GM23338 (cell line): ENCODE data around the gene SHISA4. TPM values are rescaled to one million over a fixed set of nuclear protein-coding genes. Genes with fewer than 3 reads are reported as not detected.

ENCODE experiments used
- ATAC-seq: fragments of 200-7000 bp; cut with Tn5 transposase; 3 replicates; pipeline ENCODE4 v1.9.1; 2020
- DNase-seq: peaks from one replicate; pipeline ENCODE4 v3.0.0-alpha.2; 2015; ENCODE audit warnings: low spot score
- H2AFZ ChIP-seq: fragments of 200-600 bp; sonication (generic); 2 replicates; pipeline ENCODE4 v1.8.0; 2016; ENCODE audit warnings: antibody characterized with exemption, mild to moderate bottlenecking, moderate library complexity
- H3F3A ChIP-seq: fragments of 200-600 bp; sonication (generic); replicated peaks from 2 replicates; pipeline ENCODE4 v1.8.0; 2017; ENCODE audit warnings: antibody characterized with exemption, mixed run types, low read depth
- H3K27ac ChIP-seq: fragments of 200-600 bp; sonication (generic); 2 replicates; pipeline ENCODE4 v1.6.1; 2016; ENCODE audit warnings: low read depth
- H3K27me3 ChIP-seq: fragments of 200-600 bp; sonication (generic); 2 replicates; pipeline ENCODE4 v1.8.0; 2016; ENCODE audit warnings: mild to moderate bottlenecking, mixed run types, moderate library complexity; ENCODE audit not compliant: insufficient read depth
- H3K36me3 ChIP-seq: fragments of 200-600 bp; sonication (generic); 2 replicates; pipeline ENCODE4 v1.8.0; 2016; ENCODE audit warnings: mild to moderate bottlenecking; ENCODE audit not compliant: insufficient read depth
- H3K4me1 ChIP-seq: fragments of 200-600 bp; sonication (generic); 2 replicates; pipeline ENCODE4 v1.8.0; 2016; ENCODE audit warnings: mild to moderate bottlenecking, moderate library complexity; ENCODE audit not compliant: insufficient read depth
- H3K4me2 ChIP-seq: fragments of 200-600 bp; sonication (generic); 2 replicates; pipeline ENCODE4 v1.7.1; 2017; ENCODE audit warnings: mixed run types
- H3K4me3 ChIP-seq: fragments of 200-600 bp; sonication (generic); 2 replicates; pipeline ENCODE4 v1.6.1; 2016; ENCODE audit warnings: mixed run types
- H3K79me2 ChIP-seq: fragments of 200-600 bp; sonication (generic); replicated peaks from 2 replicates; pipeline ENCODE4 v1.8.0; 2017; ENCODE audit warnings: mild to moderate bottlenecking; ENCODE audit not compliant: insufficient read depth
- H3K9me2 ChIP-seq: fragments of 200-600 bp; sonication (generic); 2 replicates; pipeline ENCODE4 v1.8.0; 2017; ENCODE audit not compliant: insufficient read depth
- H4K20me1 ChIP-seq: fragments of 200-600 bp; sonication (generic); replicated peaks from 2 replicates; pipeline ENCODE4 v1.8.0; 2017; ENCODE audit warnings: mild to moderate bottlenecking; ENCODE audit not compliant: insufficient read depth
- H3K27ac Mint-ChIP-seq: 2 replicates; pipeline ENCODE4 v1.8.0; 2020; ENCODE audit warnings: inconsistent platforms, mild to moderate bottlenecking, moderate library complexity, mixed read lengths
- H3K27me3 Mint-ChIP-seq: 3 replicates; pipeline ENCODE4 v1.8.0; 2022; ENCODE audit warnings: low read depth, mild to moderate bottlenecking, moderate library complexity, mixed read lengths, inconsistent platforms; ENCODE audit not compliant: insufficient read depth, poor library complexity
- H3K36me3 Mint-ChIP-seq: 3 replicates; pipeline ENCODE4 v1.8.0; 2021; ENCODE audit warnings: low read depth, mild to moderate bottlenecking, inconsistent platforms, moderate library complexity, mixed read lengths
- H3K4me1 Mint-ChIP-seq: 3 replicates; pipeline ENCODE4 v1.8.0; 2020; ENCODE audit warnings: mild to moderate bottlenecking, inconsistent platforms, mixed read lengths
- H3K4me3 Mint-ChIP-seq: 3 replicates; pipeline ENCODE4 v1.8.0; 2021; ENCODE audit warnings: moderate library complexity, mild to moderate bottlenecking, inconsistent platforms, mixed read lengths
- H3K9me3 Mint-ChIP-seq: 3 replicates; pipeline ENCODE4 v1.8.0; 2020; ENCODE audit warnings: moderate library complexity, mild to moderate bottlenecking, inconsistent platforms, mixed read lengths
- CREB1 ChIP-seq: fragments of 250-450 bp; sonication (Bioruptor Pico); IDR thresholded peaks from 2 replicates; pipeline ENCODE4 v1.5.0; 2020; ENCODE audit warnings: low read depth, mild to moderate bottlenecking, moderate library complexity
- CTCF ChIP-seq, 2 experiments: fragments of 200-600 bp in 1 of 2; sonication (generic) in 1 of 2; conservative IDR thresholded peaks; 2 replicates each; pipeline versions ENCODE4 v1.5.1 to v1.6.1; 2016 to 2017; ENCODE audit warnings: antibody characterized with exemption in 2 of 2, low read depth in 2 of 2, mild to moderate bottlenecking in 2 of 2, moderate library complexity in 1 of 2
- EZH2 ChIP-seq: fragments of 200-600 bp; sonication (generic); IDR thresholded peaks from one replicate; pipeline ENCODE4 v1.8.0; 2017; ENCODE audit warnings: antibody characterized with exemption, mild to moderate bottlenecking, low read depth; ENCODE audit not compliant: unreplicated experiment
- EZH2phosphoT487 ChIP-seq: fragments of 200-600 bp; sonication (generic); IDR thresholded peaks from one replicate; pipeline ENCODE4 v1.8.1; 2018; ENCODE audit warnings: antibody characterized with exemption; ENCODE audit not compliant: unreplicated experiment
- NANOG ChIP-seq: IDR thresholded peaks from 2 replicates; pipeline ENCODE4 v1.6.1; 2016; ENCODE audit warnings: antibody characterized with exemption, borderline replicate concordance
- STAT1 ChIP-seq: IDR thresholded peaks from one replicate; pipeline ENCODE4 v1.6.1; 2016; ENCODE audit warnings: antibody characterized with exemption; ENCODE audit not compliant: unreplicated experiment
- ZNF114 ChIP-seq: fragments of 250-450 bp; sonication (Bioruptor Pico); IDR thresholded peaks from 2 replicates; pipeline ENCODE4 v1.5.0; 2020; ENCODE audit warnings: mild to moderate bottlenecking, moderate library complexity
- ZNF331 ChIP-seq: fragments of 250-450 bp; sonication (Bioruptor Pico); IDR thresholded peaks from 2 replicates; pipeline ENCODE4 v1.5.0; 2020; ENCODE audit warnings: low read depth, mild to moderate bottlenecking, moderate library complexity
- ZNF462 ChIP-seq: fragments of 250-450 bp; sonication (Bioruptor Pico); IDR thresholded peaks from 2 replicates; pipeline ENCODE4 v1.5.0; 2020; ENCODE audit warnings: mild to moderate bottlenecking, moderate library complexity
- polyA plus RNA-seq: library from polyadenylated mRNA; unstranded; fragments of >200 nt; fragmentation: Nextera tagmentation; extraction: Ambion mirVana; gene quantifications from 2 replicates; pipeline ENCODE4 v1.2.1, GENCODE V29; 2016
- total RNA-seq: library from RNA; depleted of rRNA; stranded (reverse); fragments of >200 nt; shearing (Covaris generic); gene quantifications from 2 replicates; pipeline ENCODE4 v1.2.3, GENCODE V29; 2014

Gene SHISA4
- total and polyA plus RNA-seq, 2 experiments from 2014 or later = 8.0 to 9.2 TPM

GRCh38 chr1:201885531-201886075 is 3.1 kb upstream of the SHISA4 start (continued):
- TF ChIP-seq ZNF462 (CRISPR knock-in tag) (no peak), CTCF (conservative IDR thresholded peaks at IDR 0.05; ENCODE audit: low read depth in 2 of 2) (no peak), CREB1 (no peak), EZH2phosphoT487 (no peak), NANOG (no peak)

- H3F3A ChIP-seq = 0 out of 2 replicates have a peak, but pooled peaks cover 4% of the 10 kb centered on the region
- no peaks in the 10 kb centered on the region for H3K36me3 ChIP-seq
- H3K79me2 ChIP-seq = no peaks in the 10 kb centered on the region
- H3K9me2 ChIP-seq = no peaks in the 10 kb centered on the region
- H2AFZ ChIP-seq = no peak overlapping the region
- ATAC-seq = no peak
- no peak for DNase-seq
- Mint-ChIP-seq H3K4me3 (no peak overlapping the region; the same call in 2 of the 3 replicates), H3K4me1 (peaks cover 26% of the 10 kb centered on the region), H3K27me3 (peaks cover 17% of the 10 kb centered on the region), H3K9me3 (no peaks in the 10 kb centered on the region; the same call in 2 of the 3 replicates), H3K36me3 (no peaks in the 10 kb centered on the region), H3K27ac (no peak overlapping the region)
- H3K4me3 ChIP-seq = no peak overlapping the region
- H4K20me1 ChIP-seq = no peaks in the 10 kb centered on the region
- H3K27me3 ChIP-seq = peaks cover 26% of the 10 kb centered on the region
- peaks cover 8% of the 10 kb centered on the region for H3K4me1 ChIP-seq
- no peak overlapping the region for H3K27ac ChIP-seq
- no peak overlapping the region for H3K4me2 ChIP-seq
- TF ChIP-seq CREB1 (no peak), ZNF331 (no peak), CTCF (conservative IDR thresholded peaks at IDR 0.05; ENCODE audit: low read depth in 2 of 2) (no peak), STAT1 (no peak), ZNF114 (CRISPR knock-in tag) (no peak), EZH2 (no peak)
Observed at GRCh38 chr1:201886103-201886885, 2.4 kb upstream of the SHISA4 start.
